ENCODE data around the gene SIPA1L3.

DNA sequence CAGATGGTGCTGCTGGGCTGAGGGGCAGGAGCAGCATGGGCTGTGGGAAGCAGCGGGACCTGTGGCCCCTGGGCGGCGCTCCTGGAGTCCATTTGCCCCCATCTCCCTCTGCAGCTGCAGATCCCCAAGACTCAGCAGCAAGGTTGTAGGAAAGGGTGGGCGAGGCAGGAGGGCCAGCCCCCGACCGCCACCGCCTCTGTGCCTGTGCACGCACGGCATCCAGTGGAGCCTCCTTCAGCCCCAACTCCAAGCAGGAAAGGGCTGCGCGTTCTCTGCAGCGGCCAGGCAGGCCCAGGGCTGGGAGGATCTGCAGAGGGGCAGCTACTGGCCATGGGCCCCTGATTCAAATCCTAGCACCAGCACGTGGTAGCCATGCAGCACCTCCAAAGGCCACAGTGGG is 296.2 kb downstream of the SIPA1L3 start:
- TF ChIP-seq, protein P1, sequence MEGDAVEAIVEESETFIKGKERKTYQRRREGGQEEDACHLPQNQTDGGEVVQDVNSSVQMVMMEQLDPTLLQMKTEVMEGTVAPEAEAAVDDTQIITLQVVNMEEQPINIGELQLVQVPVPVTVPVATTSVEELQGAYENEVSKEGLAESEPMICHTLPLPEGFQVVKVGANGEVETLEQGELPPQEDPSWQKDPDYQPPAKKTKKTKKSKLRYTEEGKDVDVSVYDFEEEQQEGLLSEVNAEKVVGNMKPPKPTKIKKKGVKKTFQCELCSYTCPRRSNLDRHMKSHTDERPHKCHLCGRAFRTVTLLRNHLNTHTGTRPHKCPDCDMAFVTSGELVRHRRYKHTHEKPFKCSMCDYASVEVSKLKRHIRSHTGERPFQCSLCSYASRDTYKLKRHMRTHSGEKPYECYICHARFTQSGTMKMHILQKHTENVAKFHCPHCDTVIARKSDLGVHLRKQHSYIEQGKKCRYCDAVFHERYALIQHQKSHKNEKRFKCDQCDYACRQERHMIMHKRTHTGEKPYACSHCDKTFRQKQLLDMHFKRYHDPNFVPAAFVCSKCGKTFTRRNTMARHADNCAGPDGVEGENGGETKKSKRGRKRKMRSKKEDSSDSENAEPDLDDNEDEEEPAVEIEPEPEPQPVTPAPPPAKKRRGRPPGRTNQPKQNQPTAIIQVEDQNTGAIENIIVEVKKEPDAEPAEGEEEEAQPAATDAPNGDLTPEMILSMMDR (IDR thresholded peaks at IDR 0.05): no peak
- TF ChIP-seq POLR2A (IDR thresholded peaks at IDR 0.05): no peak

Measured in adrenal gland (tissue), 5 donors.